GM19193 (cell line): Measurements from ENCODE around the gene NUP88.

Experiments used
- POLR2A ChIP-seq: IDR thresholded peaks from 4 replicates; pipeline ENCODE4 v1.6.1; 2011; ENCODE audit not compliant: insufficient read depth, insufficient read length; ENCODE audit errors: extremely low read depth

Gene NUP88

DNA sequence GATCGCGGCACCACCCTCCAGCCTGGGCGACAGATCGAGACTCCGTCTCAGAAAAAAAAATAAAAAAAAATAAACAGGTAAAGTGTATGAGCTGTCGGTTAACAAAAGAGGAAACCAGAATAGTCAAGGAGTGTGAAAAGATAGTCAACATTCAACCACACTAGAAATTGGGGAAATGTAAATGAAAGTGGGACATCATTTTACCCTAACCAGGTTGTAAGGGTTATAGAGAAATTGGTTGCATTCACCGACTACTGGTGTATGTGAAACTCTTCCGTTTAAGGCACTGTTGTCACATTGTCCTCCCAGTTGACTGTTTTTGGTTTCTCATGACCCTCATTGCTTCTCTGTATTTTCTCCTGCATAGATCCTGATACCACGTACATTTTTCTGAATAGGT is 74.5 kb downstream of the NUP88 start:
- TF ChIP-seq POLR2A, result no peak
